Adrenal gland (tissue), 12 donors: Measurements from ENCODE around the gene ALG5. TPM values are rescaled to one million over a fixed set of nuclear protein-coding genes. Genes with fewer than 3 reads are reported as not detected.

ENCODE experiments used
- DNase-seq, 7 donors: peaks; one replicate each; pipeline ENCODE4 v3.0.0-alpha.2; 2019 to 2020
- H3K27ac ChIP-seq, 5 donors: fragments of 200-600 bp; sonication (generic) in 4 of 5; 1 replicate in 3 of 5; 2 replicates in 2 of 5; pipeline versions ENCODE4 v1.5.1 to v1.8.0; 2016 to 2020; ENCODE audit warnings: mild to moderate bottlenecking in 1 of 5
- H3K27me3 ChIP-seq: fragments of 200-600 bp; 2 replicates; pipeline ENCODE4 v1.8.0; 2021
- H3K36me3 ChIP-seq, 2 donors: fragments of 200-600 bp; replicated peaks in 1 of 2; 1 replicate in 1 of 2; 2 replicates in 1 of 2; pipeline versions ENCODE4 v1.5.1 to v1.8.0; 2018 to 2022
- H3K4me1 ChIP-seq, 2 donors: fragments of 200-600 bp; replicated peaks in 1 of 2; 1 replicate in 1 of 2; 2 replicates in 1 of 2; pipeline versions ENCODE4 v1.5.1 to v1.8.0; 2018 to 2021
- H3K4me3 ChIP-seq, 4 donors: fragments of 200-600 bp; sonication (generic) in 3 of 4; one replicate each; pipeline ENCODE4 v1.5.1; 2016 to 2018
- H3K9me3 ChIP-seq, 3 donors: fragments of 200-600 bp; sonication (generic) in 1 of 3; replicated peaks in 1 of 3; 1 replicate in 2 of 3; 2 replicates in 1 of 3; pipeline versions ENCODE4 v1.5.1 to v1.8.0; 2016 to 2021
- POLR2A ChIP-seq, 2 donors: fragments of 450-650 bp; IDR thresholded peaks; one replicate each; pipeline ENCODE4 v1.6.1; 2017; ENCODE audit warnings: antibody characterized with exemption in 2 of 2, mild to moderate bottlenecking in 2 of 2, moderate library complexity in 1 of 2
- WGBS, 4 donors: extraction: QIAGEN DNeasy Blood & Tissue Kit in 2 of 4; methylation state at CpG; one replicate each; pipeline versions ENCODE4 v1.1.5 to v1.1.7; 2013 to 2017; 5-methylcytosine and 5-hydroxymethylcytosine counted together
- intact Hi-C, 2 donors: fragments of 100-400 bp; cut with DNase I; formaldehyde crosslinking; loops; one replicate each; pipeline versions ENCODE4 v1.14.1 to v1.15.0; 2022 to 2023
- polyA plus RNA-seq, 3 donors: library from polyadenylated mRNA; stranded (reverse); fragments of 200-250 nt in 2 of 3; fragments of 350-450 nt in 1 of 3; fragmentation: Illumina TruSeq in 1 of 3; extraction: RNeasy Lipid Tissue Mini Kit (QIAGEN cat#74804) in 1 of 3; gene quantifications; one replicate each; pipeline ENCODE4 v1.2.3, GENCODE V29; 2013 to 2014
- total RNA-seq, 9 donors: library from RNA; depleted of rRNA in 4 of 9; stranded (reverse); fragments of >200 nt in 4 of 9; fragments of 120-200 nt in 1 of 9; fragmentation: NEBNext Ultra II Directional in 1 of 9; extraction: Animal tissue kit (Norgen Biotek cat#: 25700) in 1 of 9; gene quantifications; one replicate each; pipeline versions ENCODE4 v1.1.0 to v1.2.4, GENCODE V29; 2013 to 2023
- TF ChIP-seq, protein P1 (sequence below), 6 experiments: fragments of 450-650 bp in 4 of 6; fragments of 200-600 bp in 2 of 6; sonication (generic) in 1 of 6; IDR thresholded peaks; 1 replicate in 5 of 6; 2 replicates in 1 of 6; pipeline versions ENCODE4 v1.5.1 to v1.8.0; 2016 to 2021; ENCODE audit warnings: antibody characterized with exemption in 6 of 6, mild to moderate bottlenecking in 2 of 6, moderate library complexity in 1 of 6
- donor health status: healthy with polysubstance abuse.
- donor health status: Bipolar disorder and iron deficiency.
- donor health status: DM: yes; HTN: yes; CAD: no.
- donor health status: DM: no; HTN: no; CAD: no.
- donor health status: DM: no; HTN: no; CAD: no.
- donor health status: DM: yes; HTN: yes; CAD: no.

Gene ALG5
- total and polyA plus RNA-seq, 12 donors = 28.2 to 76.7 (median 41.2) TPM

- intact Hi-C loops = no loop called here
- H3K27me3 ChIP-seq = no peaks in the 10 kb centered on the region
- WGBS, 4 donors = 86 to 89% (median 88%) methylated on average over 8 of the region's 8 CpGs
These were observed 95.1 kb downstream of the ALG5 start for GRCh38 chr13:36903925-36904595.

More at GRCh38 chr13:36903925-36904595, 95.1 kb downstream of the ALG5 start:
- Histone ChIP-seq H3K27ac (no peak overlapping the region), H3K9me3 (no peaks in the 10 kb centered on the region), H3K36me3 (no peaks in the 10 kb centered on the region), H3K4me3 (no peak overlapping the region), H3K4me1 (no peaks in the 10 kb centered on the region)
- no peak for DNase-seq
- TF ChIP-seq, protein P1, sequence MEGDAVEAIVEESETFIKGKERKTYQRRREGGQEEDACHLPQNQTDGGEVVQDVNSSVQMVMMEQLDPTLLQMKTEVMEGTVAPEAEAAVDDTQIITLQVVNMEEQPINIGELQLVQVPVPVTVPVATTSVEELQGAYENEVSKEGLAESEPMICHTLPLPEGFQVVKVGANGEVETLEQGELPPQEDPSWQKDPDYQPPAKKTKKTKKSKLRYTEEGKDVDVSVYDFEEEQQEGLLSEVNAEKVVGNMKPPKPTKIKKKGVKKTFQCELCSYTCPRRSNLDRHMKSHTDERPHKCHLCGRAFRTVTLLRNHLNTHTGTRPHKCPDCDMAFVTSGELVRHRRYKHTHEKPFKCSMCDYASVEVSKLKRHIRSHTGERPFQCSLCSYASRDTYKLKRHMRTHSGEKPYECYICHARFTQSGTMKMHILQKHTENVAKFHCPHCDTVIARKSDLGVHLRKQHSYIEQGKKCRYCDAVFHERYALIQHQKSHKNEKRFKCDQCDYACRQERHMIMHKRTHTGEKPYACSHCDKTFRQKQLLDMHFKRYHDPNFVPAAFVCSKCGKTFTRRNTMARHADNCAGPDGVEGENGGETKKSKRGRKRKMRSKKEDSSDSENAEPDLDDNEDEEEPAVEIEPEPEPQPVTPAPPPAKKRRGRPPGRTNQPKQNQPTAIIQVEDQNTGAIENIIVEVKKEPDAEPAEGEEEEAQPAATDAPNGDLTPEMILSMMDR (IDR thresholded peaks at IDR 0.05) = no peak
- TF ChIP-seq POLR2A (IDR thresholded peaks at IDR 0.05) = no peak

Other genes with a start within 250 kb of the ALG5 start
- gene RFXAP, start 180.1 kb downstream of the ALG5 start, total RNA-seq = 1 to 10 TPM; 1.1 to 4.9 (median 2.2) TPM
- 1 to 10 TPM; 1.9 to 4.2 (median 2.0) TPM for gene RFXAP, start 180.1 kb downstream of the ALG5 start, polyA plus RNA-seq
- 1 to 10 TPM; 2.5 to 4.5 (median 3.2) TPM for gene SMAD9, start 79.1 kb downstream of the ALG5 start, total RNA-seq
- 1 to 10 TPM in 2 of 3 donors, under 1 TPM in 1; 0.88 to 2.3 (median 1.2) TPM for gene SMAD9, start 79.1 kb downstream of the ALG5 start, polyA plus RNA-seq
- gene EXOSC8, start 1.4 kb upstream of the ALG5 start, total RNA-seq = 10 to 100 TPM in 8 of 9 donors, 1 to 10 TPM in 1; 4.7 to 44.3 (median 22.1) TPM
- gene EXOSC8, start 1.4 kb upstream of the ALG5 start, polyA plus RNA-seq = 100 to 1,000 TPM in 1 of 3 donors, 10 to 100 TPM in 2; 37.4 to 110 (median 53.5) TPM
- gene SUPT20H, start 60.3 kb upstream of the ALG5 start, total RNA-seq = 10 to 100 TPM; 17.9 to 55.2 (median 40.4) TPM
- 10 to 100 TPM; 35.3 to 51.3 (median 44.9) TPM for gene SUPT20H, start 60.3 kb upstream of the ALG5 start, polyA plus RNA-seq
- not detected for gene CSNK1A1L, start 106.3 kb upstream of the ALG5 start, total RNA-seq
- gene CSNK1A1L, start 106.3 kb upstream of the ALG5 start, polyA plus RNA-seq = not detected